Panc1 (cell line): ENCODE measurements around the gene MGAT5.

ENCODE experiments used
- CTCF ChIP-seq: fragments of 450-650 bp; IDR thresholded peaks from 2 replicates; pipeline ENCODE4 v1.5.1; 2017; ENCODE audit warnings: mild to moderate bottlenecking
- REST ChIP-seq, 2 experiments: IDR thresholded peaks; 2 replicates each; pipeline ENCODE4 v1.6.1; 2011 to 2012; ENCODE audit warnings: low read depth in 2 of 2, control low read depth in 1 of 2, low read length in 1 of 2, mild to moderate bottlenecking in 1 of 2, moderate library complexity in 1 of 2; ENCODE audit not compliant: insufficient read depth in 1 of 2
- SIN3A ChIP-seq: IDR thresholded peaks from 2 replicates; pipeline ENCODE4 v1.6.1; 2012; ENCODE audit warnings: low read depth, mild to moderate bottlenecking, low read length, moderate library complexity, borderline replicate concordance; ENCODE audit not compliant: insufficient read depth

DNA sequence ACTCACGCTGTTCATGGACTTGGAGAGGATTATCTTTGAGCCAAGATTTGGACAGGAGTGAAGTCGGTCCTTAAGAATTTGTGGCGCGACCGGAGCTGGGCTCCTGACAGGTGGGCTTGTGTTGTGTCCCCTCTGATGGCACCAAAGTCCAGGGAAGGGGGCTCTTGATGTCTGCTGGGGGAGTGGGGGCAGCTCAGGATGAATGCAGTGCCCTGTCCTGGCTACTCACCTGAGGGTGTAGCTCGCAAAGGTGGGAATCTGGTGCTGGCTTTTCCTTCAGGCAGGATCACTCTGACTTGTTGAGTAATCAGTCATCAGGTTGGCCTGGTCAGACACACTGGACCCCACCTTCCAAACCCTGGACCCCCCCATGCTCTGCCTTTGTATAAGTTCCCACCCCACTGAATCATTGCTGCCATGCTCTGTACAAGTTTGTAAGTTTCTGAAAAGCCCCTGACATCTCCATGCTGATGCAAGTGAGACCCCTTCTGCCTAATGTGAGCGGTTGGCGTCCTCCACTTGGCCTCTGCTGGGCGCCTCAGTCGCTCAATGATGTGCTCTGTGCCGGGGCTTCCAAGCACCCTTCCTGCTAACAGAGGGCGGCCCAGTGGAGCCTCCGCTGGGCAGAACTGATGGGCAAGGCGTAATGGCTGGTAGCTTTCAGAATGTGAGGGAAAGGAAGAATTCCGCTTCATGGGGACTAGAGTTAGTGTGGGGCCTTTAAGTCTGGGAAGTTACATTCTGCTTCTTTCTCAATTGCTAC, 196.1 kb downstream of the MGAT5 start:
- TF ChIP-seq CTCF (no peak), SIN3A (no peak), REST (IDR thresholded peaks at IDR 0.05; ENCODE audit: insufficient read depth in 1 of 2, low read depth in 2 of 2, low read length in 1 of 2) (no peak)
